Keratinocyte (primary cell): ENCODE data around the gene EDDM13. TPM values are rescaled to one million over a fixed set of nuclear protein-coding genes. Genes with fewer than 3 reads are reported as not detected.
"Not testable (repeated sequence)": the region's sequence is repeated elsewhere in the genome, so short reads cannot be mapped to it uniquely, and the experiment has no call there.

Experiments
- DNase-seq: peaks from one replicate; pipeline ENCODE4 v3.0.0-alpha.2; 2011; ENCODE audit warnings: low read depth, missing footprints, low spot score
- FAIRE-seq: peaks from 2 replicates; lab custom pipeline; 2011; peaks lifted over from hg19 to GRCh38; lab: Jason Lieb, UNC
- H2AFZ ChIP-seq: 2 replicates; pipeline ENCODE4 v1.6.0; 2012; ENCODE audit warnings: low read length, control low read depth, inconsistent platforms; ENCODE audit not compliant: control insufficient read depth
- H3K27ac ChIP-seq: 2 replicates; pipeline ENCODE4 v1.5.1; 2011; ENCODE audit warnings: low read length; ENCODE audit not compliant: control insufficient read depth, insufficient read depth
- H3K27me3 ChIP-seq: 3 replicates; pipeline ENCODE4 v1.6.0; 2011; ENCODE audit warnings: low read length; ENCODE audit not compliant: control insufficient read depth, insufficient read depth; ENCODE audit errors: extremely low read depth
- H3K36me3 ChIP-seq, 2 experiments: 2 replicates in 1 of 2; 3 replicates in 1 of 2; pipeline ENCODE4 v1.5.1; 2011; ENCODE audit warnings: low read length in 2 of 2, mild to moderate bottlenecking in 1 of 2; ENCODE audit not compliant: control insufficient read depth in 2 of 2, insufficient read depth in 2 of 2; ENCODE audit errors: extremely low read depth in 1 of 2
- H3K4me1 ChIP-seq: 3 replicates; pipeline ENCODE4 v1.5.1; 2011; ENCODE audit warnings: low read length; ENCODE audit not compliant: control insufficient read depth, insufficient read depth; ENCODE audit errors: extremely low read depth
- H3K4me2 ChIP-seq: 3 replicates; pipeline ENCODE4 v1.6.0; 2011; ENCODE audit warnings: low read depth, low read length; ENCODE audit not compliant: control insufficient read depth, insufficient read depth; ENCODE audit errors: extremely low read depth
- H3K4me3 ChIP-seq, 3 experiments: fragments of 200-600 bp in 1 of 3; sonication (generic) in 1 of 3; 2 replicates in 2 of 3; 3 replicates in 1 of 3; pipeline ENCODE4 v1.5.1; 2011 to 2016; ENCODE audit warnings: low read length in 3 of 3, mild to moderate bottlenecking in 3 of 3, control low read depth in 2 of 3, inconsistent platforms in 1 of 3, low read depth in 1 of 3, mixed read lengths in 1 of 3, mixed run types in 1 of 3, moderate library complexity in 1 of 3; ENCODE audit not compliant: control insufficient read depth in 2 of 3, insufficient read depth in 2 of 3; ENCODE audit errors: extremely low read depth in 1 of 3
- H3K79me2 ChIP-seq: 2 replicates; pipeline ENCODE4 v1.6.0; 2012; ENCODE audit warnings: low read length; ENCODE audit not compliant: control insufficient read depth, insufficient read depth
- H3K9ac ChIP-seq: 3 replicates; pipeline ENCODE4 v1.6.0; 2011; ENCODE audit warnings: low read length; ENCODE audit not compliant: control insufficient read depth, insufficient read depth; ENCODE audit errors: extremely low read depth
- H3K9me1 ChIP-seq: 3 replicates; pipeline ENCODE4 v1.6.0; 2011; ENCODE audit warnings: low read length; ENCODE audit not compliant: control insufficient read depth, insufficient read depth; ENCODE audit errors: extremely low read depth
- H3K9me3 ChIP-seq: 2 replicates; pipeline ENCODE4 v1.5.1; 2012; ENCODE audit warnings: low read depth, low read length; ENCODE audit not compliant: control insufficient read depth
- H4K20me1 ChIP-seq: 3 replicates; pipeline ENCODE4 v1.6.0; 2011; ENCODE audit warnings: low read length; ENCODE audit not compliant: control insufficient read depth, insufficient read depth; ENCODE audit errors: extremely low read depth
- EZH2 ChIP-seq: IDR thresholded peaks from one replicate; pipeline ENCODE4 v1.6.1; 2012; ENCODE audit warnings: inconsistent platforms, mild to moderate bottlenecking, low read length, moderate library complexity
- dilution Hi-C: fragments of 300-500 bp; cut with MboI; formaldehyde crosslinking; loops from one replicate; pipeline ENCODE4 v1.7.0; 2020; ENCODE audit warnings: low sequenced_read_pairs; ENCODE audit not compliant: extremely low pct_ligation_motif_present
- polyA plus RNA-seq, 5 experiments: library from polyadenylated mRNA; depleted of rRNA in 3 of 5; stranded (reverse) in 3 of 5; stranded (forward) in 1 of 5; unstranded in 1 of 5; fragments of >200 nt; gene quantifications; 1 replicate in 1 of 5; 2 replicates in 3 of 5; 3 replicates in 1 of 5; pipeline versions ENCODE4 v1.2.1 to v1.2.3, GENCODE V29; 2011 to 2012; ENCODE audit warnings: missing spikeins in 2 of 5, low read depth in 1 of 5, low replicate concordance in 1 of 5
- TF ChIP-seq, protein P1 (sequence below), 3 experiments: IDR thresholded peaks in 1 of 3; conservative IDR thresholded peaks in 1 of 3; optimal IDR thresholded peaks in 1 of 3; 2 replicates in 2 of 3; 3 replicates in 1 of 3; pipeline versions ENCODE3 to v1.5.1; 2011; ENCODE audit warnings: low read length in 3 of 3, mild to moderate bottlenecking in 3 of 3, moderate library complexity in 2 of 3, control low read depth in 1 of 3, inconsistent platforms in 1 of 3; ENCODE audit not compliant: insufficient read depth in 2 of 3; ENCODE audit errors: extremely low read depth in 1 of 3

The EDDM13 gene
- polyA plus RNA-seq, 1 donor (not counting 4 experiments of a cell fraction or from before 2014, with no cell fraction given): 6.1 TPM

DNA sequence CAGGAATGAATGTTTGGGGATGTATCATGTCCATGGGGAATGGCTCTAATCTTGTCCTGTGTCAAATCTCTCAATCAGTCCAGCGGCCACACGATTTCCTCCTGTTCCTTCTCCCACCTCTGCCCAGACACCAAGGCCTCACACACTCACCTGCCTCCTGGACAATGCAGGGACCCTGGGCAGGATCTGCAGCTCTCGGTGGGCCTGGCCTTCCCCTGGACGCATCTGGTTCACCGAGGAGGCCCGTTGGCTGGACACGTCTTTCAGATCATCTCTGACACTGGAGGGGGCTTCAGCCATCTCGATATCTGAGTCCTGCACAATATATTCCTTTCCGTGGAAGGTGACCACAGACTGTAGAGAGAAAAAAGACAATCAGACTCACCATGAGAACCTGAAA lies 49.1 kb upstream of the EDDM13 start:
- no peaks in the 10 kb centered on the region for H4K20me1 ChIP-seq
- H3K4me3 ChIP-seq: no peak overlapping the region
- H3K27ac ChIP-seq: no peak overlapping the region
- H3K27me3 ChIP-seq: no peaks in the 10 kb centered on the region
- H2AFZ ChIP-seq: no peak overlapping the region
- H3K79me2 ChIP-seq: no peaks in the 10 kb centered on the region
- H3K4me1 ChIP-seq: no peaks in the 10 kb centered on the region
- H3K9me3 ChIP-seq: no peaks in the 10 kb centered on the region
- DNase-seq (no peak), FAIRE-seq (no peak)
- dilution Hi-C loops: no loop called here
- no peak overlapping the region for H3K9ac ChIP-seq
- no peak for TF ChIP-seq EZH2
- TF ChIP-seq, protein P1, sequence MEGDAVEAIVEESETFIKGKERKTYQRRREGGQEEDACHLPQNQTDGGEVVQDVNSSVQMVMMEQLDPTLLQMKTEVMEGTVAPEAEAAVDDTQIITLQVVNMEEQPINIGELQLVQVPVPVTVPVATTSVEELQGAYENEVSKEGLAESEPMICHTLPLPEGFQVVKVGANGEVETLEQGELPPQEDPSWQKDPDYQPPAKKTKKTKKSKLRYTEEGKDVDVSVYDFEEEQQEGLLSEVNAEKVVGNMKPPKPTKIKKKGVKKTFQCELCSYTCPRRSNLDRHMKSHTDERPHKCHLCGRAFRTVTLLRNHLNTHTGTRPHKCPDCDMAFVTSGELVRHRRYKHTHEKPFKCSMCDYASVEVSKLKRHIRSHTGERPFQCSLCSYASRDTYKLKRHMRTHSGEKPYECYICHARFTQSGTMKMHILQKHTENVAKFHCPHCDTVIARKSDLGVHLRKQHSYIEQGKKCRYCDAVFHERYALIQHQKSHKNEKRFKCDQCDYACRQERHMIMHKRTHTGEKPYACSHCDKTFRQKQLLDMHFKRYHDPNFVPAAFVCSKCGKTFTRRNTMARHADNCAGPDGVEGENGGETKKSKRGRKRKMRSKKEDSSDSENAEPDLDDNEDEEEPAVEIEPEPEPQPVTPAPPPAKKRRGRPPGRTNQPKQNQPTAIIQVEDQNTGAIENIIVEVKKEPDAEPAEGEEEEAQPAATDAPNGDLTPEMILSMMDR (optimal IDR thresholded peaks at IDR 0.05 in 1 of 3, IDR thresholded peaks at IDR 0.05 in 1 of 3, conservative IDR thresholded peaks at IDR 0.05 in 1 of 3; ENCODE audit: extremely low read depth in 1 of 3, insufficient read depth in 2 of 3, low read length in 3 of 3): no peak
- no peaks in the 10 kb centered on the region for H3K36me3 ChIP-seq
- H3K9me1 ChIP-seq: no peaks in the 10 kb centered on the region
- no peak overlapping the region for H3K4me2 ChIP-seq

DNA sequence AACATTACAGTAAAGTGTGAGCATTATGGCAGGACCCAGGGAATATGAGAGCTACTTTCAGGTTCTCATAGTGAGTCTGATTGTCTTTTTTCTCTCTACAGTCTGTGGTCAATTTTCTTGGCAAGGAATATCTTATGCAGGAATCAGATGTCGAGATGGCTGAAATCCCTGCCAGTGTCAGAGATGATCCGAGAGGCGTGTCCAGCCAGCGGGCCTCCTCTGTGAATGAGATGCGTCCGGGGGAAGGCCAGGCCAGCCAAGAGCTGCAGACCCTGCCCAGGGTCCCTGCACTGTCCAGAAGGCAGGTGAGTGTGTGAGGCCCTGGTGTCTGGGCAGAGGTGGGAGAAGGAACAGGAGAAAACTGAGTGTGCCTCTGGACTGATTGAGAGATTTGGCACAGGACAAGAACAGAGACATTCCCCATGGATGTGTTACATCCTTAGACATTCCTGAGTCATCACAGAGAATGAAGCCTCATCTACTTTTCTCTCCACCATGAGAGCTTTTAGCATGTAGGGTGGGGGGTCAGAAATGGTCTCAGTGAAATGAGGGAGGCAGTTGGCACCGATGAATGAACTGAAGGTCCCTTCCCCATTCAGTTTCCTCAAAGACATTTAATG lies 27.3 kb upstream of the EDDM13 start:
- Histone ChIP-seq H3K9ac (no peak overlapping the region), H3K4me1 (peaks cover 5% of the 10 kb centered on the region), H3K9me3 (no peaks in the 10 kb centered on the region), H3K4me2 (no peak overlapping the region), H3K27me3 (no peaks in the 10 kb centered on the region), H3K36me3 (no peaks in the 10 kb centered on the region), H3K27ac (no peak overlapping the region), H3K4me3 (no peak overlapping the region), H3K79me2 (no peaks in the 10 kb centered on the region), H2AFZ (no peak overlapping the region), H3K9me1 (no peaks in the 10 kb centered on the region), H4K20me1 (no peaks in the 10 kb centered on the region)
- FAIRE-seq (peak; percentile 78), DNase-seq (no peak)
- dilution Hi-C loops: no loop called here
- TF ChIP-seq, protein P1 (optimal IDR thresholded peaks at IDR 0.05 in 1 of 3, IDR thresholded peaks at IDR 0.05 in 1 of 3, conservative IDR thresholded peaks at IDR 0.05 in 1 of 3; ENCODE audit: extremely low read depth in 1 of 3, insufficient read depth in 2 of 3, low read length in 3 of 3): no peak
- TF ChIP-seq EZH2: no peak

DNA sequence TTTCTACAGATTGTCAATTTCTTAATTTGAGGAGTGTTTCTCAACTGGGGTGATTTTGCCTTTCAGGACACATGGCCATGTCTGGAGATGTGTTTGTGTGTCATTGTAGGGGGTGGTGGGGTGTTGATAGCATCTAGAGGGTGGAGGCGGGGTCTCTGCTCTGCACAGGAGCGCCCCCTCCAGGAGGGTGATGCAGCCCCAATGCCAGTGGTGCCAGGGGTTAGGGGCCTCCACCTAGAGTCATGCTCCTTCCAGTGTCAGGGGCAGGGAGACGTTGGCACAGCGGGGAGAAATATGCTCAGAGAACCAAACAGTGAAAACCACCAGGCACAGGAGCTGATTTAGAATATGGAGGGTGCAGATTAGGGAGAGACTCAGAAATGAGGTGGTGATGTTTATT lies 26.8 kb upstream of the EDDM13 start:
- H4K20me1 ChIP-seq, dilution Hi-C loops: not testable (repeated sequence)

DNA sequence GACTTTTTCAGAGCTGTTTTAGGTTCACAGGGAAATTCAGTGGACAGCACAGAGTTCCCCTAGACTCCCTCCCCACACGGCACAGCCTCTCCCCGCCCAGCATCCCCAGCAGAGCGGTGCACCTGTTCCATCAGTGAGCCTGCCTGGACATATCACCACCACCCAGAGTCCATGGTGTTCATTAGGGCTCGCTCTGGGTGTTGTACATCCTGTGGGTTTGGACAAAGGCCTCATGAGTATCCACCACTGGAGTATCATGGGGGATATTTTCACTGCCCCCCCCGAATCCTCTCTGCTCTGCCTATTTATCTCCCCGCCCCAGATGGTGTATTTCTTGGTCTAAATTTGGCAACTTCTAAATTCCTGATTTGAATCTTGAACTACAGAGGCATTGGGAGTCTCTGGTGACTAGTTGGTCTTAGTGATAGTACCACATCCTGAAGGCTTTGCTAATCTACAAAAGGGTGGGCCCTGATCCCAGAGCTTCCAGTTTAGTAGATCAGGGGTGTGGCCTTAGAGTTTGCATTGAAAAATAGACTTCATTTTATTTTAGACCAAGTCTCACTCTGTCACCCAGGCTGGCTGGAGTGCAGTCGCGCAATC lies 23.7 kb upstream of the EDDM13 start:
- H3K9me3 ChIP-seq, H2AFZ ChIP-seq, H3K36me3 ChIP-seq, H3K9ac ChIP-seq, H3K9me1 ChIP-seq, FAIRE-seq, H4K20me1 ChIP-seq, H3K4me3 ChIP-seq, H3K27me3 ChIP-seq, DNase-seq, H3K27ac ChIP-seq, H3K4me2 ChIP-seq, H3K4me1 ChIP-seq, H3K79me2 ChIP-seq, dilution Hi-C loops: not testable (repeated sequence)

More for the DNA sequence above, 26.8 kb upstream of the EDDM13 start:
- not testable (repeated sequence) for FAIRE-seq, H3K4me1 ChIP-seq, H3K9me1 ChIP-seq, H3K9me3 ChIP-seq, H2AFZ ChIP-seq, H3K9ac ChIP-seq, H3K36me3 ChIP-seq, H3K27me3 ChIP-seq, DNase-seq, H3K27ac ChIP-seq, H3K4me3 ChIP-seq, H3K79me2 ChIP-seq, H3K4me2 ChIP-seq
